PFSK-1 (cell line): Measurements from ENCODE around the gene BAZ2B.

Experiments used
- FOXP2 ChIP-seq: optimal IDR thresholded peaks from 2 replicates; pipeline ENCODE3; 2011; ENCODE audit warnings: borderline replicate concordance, control low read depth, inconsistent platforms; ENCODE audit not compliant: insufficient read depth; ENCODE audit errors: extremely low read length, extremely low read depth
- POLR2AphosphoS5 ChIP-seq: IDR thresholded peaks from 2 replicates; pipeline ENCODE4 v1.6.1; 2012; ENCODE audit warnings: low read depth, mild to moderate bottlenecking, control low read depth, low read length, moderate library complexity
- SIN3A ChIP-seq: IDR thresholded peaks from 2 replicates; pipeline ENCODE4 v1.6.1; 2012; ENCODE audit warnings: mild to moderate bottlenecking, low read length, moderate library complexity, borderline replicate concordance; ENCODE audit not compliant: insufficient read depth
- TAF1 ChIP-seq: IDR thresholded peaks from 2 replicates; pipeline ENCODE4 v1.6.1; 2012; ENCODE audit warnings: low read length, control low read depth, borderline replicate concordance; ENCODE audit not compliant: insufficient read depth
- TF ChIP-seq, protein P1 (sequence below), 2 experiments: IDR thresholded peaks; 2 replicates each; pipeline versions ENCODE4 v1.6.1 to v1.8.0; 2011 to 2012; ENCODE audit warnings: low read depth in 2 of 2, low read length in 2 of 2, control low read depth in 1 of 2, inconsistent platforms in 1 of 2, mild to moderate bottlenecking in 1 of 2, moderate library complexity in 1 of 2; ENCODE audit not compliant: insufficient read depth in 1 of 2

The BAZ2B gene

GRCh38 chr2:159396799-159397198, 219.5 kb downstream of the BAZ2B start:
- no peak for TF ChIP-seq POLR2AphosphoS5
- no peak for TF ChIP-seq FOXP2
- no peak for TF ChIP-seq SIN3A
- TF ChIP-seq, protein P1, sequence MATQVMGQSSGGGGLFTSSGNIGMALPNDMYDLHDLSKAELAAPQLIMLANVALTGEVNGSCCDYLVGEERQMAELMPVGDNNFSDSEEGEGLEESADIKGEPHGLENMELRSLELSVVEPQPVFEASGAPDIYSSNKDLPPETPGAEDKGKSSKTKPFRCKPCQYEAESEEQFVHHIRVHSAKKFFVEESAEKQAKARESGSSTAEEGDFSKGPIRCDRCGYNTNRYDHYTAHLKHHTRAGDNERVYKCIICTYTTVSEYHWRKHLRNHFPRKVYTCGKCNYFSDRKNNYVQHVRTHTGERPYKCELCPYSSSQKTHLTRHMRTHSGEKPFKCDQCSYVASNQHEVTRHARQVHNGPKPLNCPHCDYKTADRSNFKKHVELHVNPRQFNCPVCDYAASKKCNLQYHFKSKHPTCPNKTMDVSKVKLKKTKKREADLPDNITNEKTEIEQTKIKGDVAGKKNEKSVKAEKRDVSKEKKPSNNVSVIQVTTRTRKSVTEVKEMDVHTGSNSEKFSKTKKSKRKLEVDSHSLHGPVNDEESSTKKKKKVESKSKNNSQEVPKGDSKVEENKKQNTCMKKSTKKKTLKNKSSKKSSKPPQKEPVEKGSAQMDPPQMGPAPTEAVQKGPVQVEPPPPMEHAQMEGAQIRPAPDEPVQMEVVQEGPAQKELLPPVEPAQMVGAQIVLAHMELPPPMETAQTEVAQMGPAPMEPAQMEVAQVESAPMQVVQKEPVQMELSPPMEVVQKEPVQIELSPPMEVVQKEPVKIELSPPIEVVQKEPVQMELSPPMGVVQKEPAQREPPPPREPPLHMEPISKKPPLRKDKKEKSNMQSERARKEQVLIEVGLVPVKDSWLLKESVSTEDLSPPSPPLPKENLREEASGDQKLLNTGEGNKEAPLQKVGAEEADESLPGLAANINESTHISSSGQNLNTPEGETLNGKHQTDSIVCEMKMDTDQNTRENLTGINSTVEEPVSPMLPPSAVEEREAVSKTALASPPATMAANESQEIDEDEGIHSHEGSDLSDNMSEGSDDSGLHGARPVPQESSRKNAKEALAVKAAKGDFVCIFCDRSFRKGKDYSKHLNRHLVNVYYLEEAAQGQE (IDR thresholded peaks at IDR 0.05; ENCODE audit: insufficient read depth in 1 of 2, low read depth in 2 of 2, low read length in 2 of 2) = no peak
- no peak for TF ChIP-seq TAF1

DNA sequence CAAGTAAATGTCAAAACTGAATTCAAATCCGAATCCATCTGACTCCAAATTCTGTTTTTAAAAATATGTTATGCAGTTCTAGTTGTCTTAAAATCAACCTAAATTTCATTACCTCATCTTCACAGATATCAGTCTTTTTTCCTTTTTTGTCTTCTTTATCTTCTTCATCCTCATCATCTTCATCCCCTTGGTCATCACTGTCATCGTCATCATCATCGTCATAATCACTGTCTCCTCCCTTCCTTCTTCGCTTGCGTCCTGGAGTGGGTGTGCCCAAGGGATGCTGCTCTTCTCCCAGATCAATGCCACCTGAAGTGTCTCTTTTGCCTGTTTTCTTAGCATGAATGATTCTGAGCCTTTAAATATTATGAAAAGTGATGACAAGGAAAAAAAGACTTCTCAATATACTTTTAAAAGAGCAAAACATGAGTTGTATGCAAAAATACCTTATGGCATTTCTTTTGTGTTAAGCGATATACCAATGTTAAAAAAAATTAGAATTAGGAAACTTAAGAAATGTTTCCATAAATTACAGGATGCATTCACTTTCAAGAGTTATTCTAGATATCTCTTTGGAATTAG, 233.8 kb downstream of the BAZ2B start:
- TF ChIP-seq POLR2AphosphoS5 (no peak), SIN3A (no peak), TAF1 (no peak), FOXP2 (no peak)
- TF ChIP-seq, protein P1 (IDR thresholded peaks at IDR 0.05; ENCODE audit: insufficient read depth in 1 of 2, low read depth in 2 of 2, low read length in 2 of 2) = no peak

DNA sequence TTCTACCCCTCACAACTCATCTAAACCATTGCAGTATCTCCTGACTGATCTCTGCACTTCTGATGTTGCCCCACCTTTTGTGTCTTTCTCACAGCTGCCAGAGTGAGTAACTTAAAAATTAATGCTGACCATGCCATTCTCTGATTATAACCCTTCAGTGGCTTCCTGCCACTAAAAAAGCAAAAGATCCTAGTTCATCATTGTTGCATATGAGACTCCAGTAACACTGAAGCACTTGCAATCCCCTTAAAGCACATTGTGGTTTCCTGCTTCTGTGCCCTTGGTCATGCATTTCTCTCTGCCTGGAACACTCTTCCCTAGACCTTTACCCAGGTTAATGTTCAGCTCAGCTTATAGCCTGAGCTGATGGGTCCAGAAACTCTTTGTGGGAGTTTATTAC, 234.8 kb downstream of the BAZ2B start:
- no peak for TF ChIP-seq FOXP2

- TF ChIP-seq POLR2AphosphoS5 = no peak
- TF ChIP-seq FOXP2 = no peak
Measured at GRCh38 chr2:159380685-159381239, 235.6 kb downstream of the BAZ2B start.

DNA sequence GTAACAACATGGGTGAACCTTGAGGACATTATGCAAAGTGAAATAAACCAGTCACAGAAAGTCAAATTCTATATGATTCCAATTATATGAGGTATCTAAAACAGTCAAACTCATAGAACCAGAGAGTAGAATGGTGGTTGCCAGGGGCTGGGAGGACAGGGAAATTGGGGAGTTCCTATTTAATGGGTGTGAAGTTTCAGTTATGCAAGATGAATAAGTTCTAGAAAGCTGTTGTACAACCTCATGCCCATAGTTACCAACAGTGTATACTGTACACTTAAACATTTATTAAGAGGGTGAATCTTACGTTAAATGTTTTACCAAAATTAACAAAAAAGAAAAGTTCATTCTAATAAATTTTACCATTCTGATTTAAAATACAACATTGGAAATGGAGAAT, 237.2 kb downstream of the BAZ2B start:
- TF ChIP-seq TAF1 = no peak
- no peak for TF ChIP-seq SIN3A

DNA sequence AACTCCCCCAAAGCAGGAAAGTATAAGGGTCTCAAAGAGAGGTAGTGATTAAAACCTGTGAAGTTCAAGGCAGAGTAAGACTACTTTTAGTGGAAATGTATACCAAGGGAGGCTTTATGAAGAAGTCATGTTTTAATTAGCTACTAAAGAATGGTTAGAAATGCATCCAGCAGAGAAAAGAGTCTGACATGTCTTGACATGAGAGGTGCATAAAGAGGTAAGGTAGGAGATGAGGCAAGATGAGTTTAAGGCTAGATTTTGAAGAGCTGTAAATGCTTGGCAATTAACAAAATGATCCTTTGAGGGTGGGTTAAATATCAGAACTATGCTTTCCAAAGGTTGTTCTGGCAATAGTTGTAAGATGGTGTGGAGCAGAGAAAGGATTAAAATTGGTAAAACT, 241.1 kb downstream of the BAZ2B start:
- TF ChIP-seq TAF1 (no peak), FOXP2 (no peak), SIN3A (no peak)
- TF ChIP-seq, protein P1 (IDR thresholded peaks at IDR 0.05; ENCODE audit: insufficient read depth in 1 of 2, low read depth in 2 of 2, low read length in 2 of 2) = no peak

DNA sequence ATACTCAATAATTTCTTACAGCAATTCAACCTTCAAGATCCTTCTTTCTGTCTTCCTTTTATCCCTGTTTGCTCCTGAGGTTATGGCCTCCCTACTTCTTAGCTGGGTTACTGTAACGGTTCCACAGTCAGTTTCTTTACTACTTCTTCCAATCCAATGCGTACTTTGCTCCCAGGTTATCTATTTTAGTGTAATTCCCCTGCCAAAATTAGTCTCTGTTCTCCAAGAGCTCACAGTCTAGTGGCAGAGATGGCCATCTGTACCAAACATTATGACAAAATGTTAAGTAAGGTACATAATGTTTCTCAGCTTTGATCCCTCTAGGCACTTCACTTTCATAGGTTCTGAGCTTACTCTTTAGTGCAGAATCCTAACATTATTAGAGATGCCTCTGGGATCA, 244.8 kb downstream of the BAZ2B start:
- TF ChIP-seq, protein P1 (IDR thresholded peaks at IDR 0.05; ENCODE audit: insufficient read depth in 1 of 2, low read depth in 2 of 2, low read length in 2 of 2) = no peak
- TF ChIP-seq POLR2AphosphoS5 = no peak
- no peak for TF ChIP-seq TAF1
- TF ChIP-seq SIN3A = no peak
- TF ChIP-seq FOXP2 = no peak
